HG03558 (cell line): ENCODE data around the gene MLX.

Experiments used
- ATAC-seq: cut with Tn5 transposase; IDR thresholded peaks from one replicate; pipeline ENCODE4 v1.9.1; 2021; ENCODE audit warnings: moderate number of reproducible peaks; ENCODE audit not compliant: unreplicated experiment; ENCODE audit errors: extremely low read depth

The MLX gene, protein sequence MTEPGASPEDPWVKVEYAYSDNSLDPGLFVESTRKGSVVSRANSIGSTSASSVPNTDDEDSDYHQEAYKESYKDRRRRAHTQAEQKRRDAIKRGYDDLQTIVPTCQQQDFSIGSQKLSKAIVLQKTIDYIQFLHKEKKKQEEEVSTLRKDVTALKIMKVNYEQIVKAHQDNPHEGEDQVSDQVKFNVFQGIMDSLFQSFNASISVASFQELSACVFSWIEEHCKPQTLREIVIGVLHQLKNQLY

GRCh38 chr17:42566883-42567573 is at the start of gene MLX:
MLX (plus strand) TSS chr17:42567100; CDS start chr17:42567125, 25 bp downstream.
- no peak for ATAC-seq

GRCh38 chr17:42517516-42517915 is 49.4 kb upstream of the MLX start:
- no peak for ATAC-seq

- ATAC-seq, result no peak
Observed at GRCh38 chr17:42518046-42518754, 48.7 kb upstream of the MLX start.

DNA sequence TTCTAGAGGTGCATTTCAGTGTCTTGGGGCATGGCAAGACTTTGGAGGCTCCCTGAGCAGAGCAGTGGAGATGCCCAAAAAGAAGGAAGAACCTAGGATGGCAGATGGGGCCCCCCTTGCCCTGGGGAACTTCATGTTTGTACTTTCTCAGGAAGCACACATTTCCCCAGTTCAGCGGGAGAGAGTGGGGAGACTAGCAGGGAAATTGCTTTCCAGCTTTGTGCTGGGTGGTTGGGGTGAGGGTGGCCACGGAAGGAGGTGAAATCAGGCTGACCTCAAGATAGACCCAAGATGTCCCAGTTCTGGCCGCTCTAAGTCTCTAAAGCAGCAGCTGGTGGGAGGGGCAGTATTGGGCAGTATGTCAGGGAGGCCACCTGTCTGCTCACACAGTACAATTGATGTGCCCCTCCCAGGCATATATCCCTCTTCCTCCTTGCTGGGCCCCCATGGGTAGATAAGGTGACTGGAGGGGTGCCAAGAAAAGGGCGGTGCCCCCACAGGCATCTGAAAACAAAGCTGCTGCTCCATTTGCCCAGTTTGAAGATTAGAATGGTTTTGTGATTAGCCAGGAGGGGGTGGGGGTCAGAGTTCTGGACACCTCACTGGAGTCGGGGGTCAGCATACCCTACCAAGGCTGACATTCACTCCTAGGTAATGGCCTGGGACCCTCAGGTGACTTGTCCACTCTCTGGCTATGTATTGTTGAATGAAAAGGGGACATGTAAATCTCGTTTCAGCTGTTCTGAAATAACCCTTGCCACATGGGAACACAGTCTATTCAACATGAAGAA is 48.0 kb upstream of the MLX start:
- no peak for ATAC-seq

- no peak for ATAC-seq
Observed at GRCh38 chr17:42519546-42520491, 47.1 kb upstream of the MLX start.

GRCh38 chr17:42520540-42520951 is 46.4 kb upstream of the MLX start:
- no peak for ATAC-seq

GRCh38 chr17:42521036-42521435 is 45.9 kb upstream of the MLX start:
- no peak for ATAC-seq

DNA sequence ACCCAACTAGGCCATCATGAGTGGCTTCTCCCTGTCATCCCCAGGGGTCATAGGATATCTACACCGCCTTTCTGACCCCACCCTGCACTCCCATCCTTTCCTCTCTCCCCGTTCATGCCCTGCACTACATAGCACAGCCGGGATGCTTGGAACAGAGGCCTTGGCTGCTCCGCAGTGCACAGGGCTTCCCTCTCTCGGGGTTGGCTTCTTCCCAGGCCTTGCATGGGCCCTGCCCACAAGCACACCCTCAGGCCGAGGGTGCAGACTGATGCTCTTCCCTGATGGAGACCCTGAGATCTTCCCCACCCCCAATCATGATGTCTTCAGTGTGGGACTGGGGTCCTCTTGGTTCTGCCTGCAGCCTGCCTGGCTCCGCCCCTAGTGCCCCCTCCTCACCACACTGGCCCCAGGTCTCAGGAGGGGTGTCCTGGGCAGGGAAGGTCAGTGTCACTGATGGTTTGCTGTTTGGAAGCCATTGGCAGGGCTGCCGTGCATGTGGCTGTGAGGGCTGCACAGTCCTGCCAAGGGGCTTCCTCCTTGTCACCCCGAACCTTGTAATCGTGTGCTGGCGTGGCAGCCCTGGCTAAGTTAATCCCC is 45.1 kb upstream of the MLX start:
- ATAC-seq, result no peak

- ATAC-seq, result no peak
Observed at GRCh38 chr17:42522263-42522790, 44.6 kb upstream of the MLX start.

GRCh38 chr17:42522798-42523278 is 44.1 kb upstream of the MLX start:
- ATAC-seq, result no peak

- no peak for ATAC-seq
Observed at GRCh38 chr17:42525221-42525620, 41.7 kb upstream of the MLX start.

GRCh38 chr17:42526031-42526444 is 40.9 kb upstream of the MLX start:
- no peak for ATAC-seq

GRCh38 chr17:42527932-42528331 is 39.0 kb upstream of the MLX start:
- no peak for ATAC-seq

GRCh38 chr17:42529061-42529460 is 37.8 kb upstream of the MLX start:
- no peak for ATAC-seq

GRCh38 chr17:42530952-42531454 is 35.9 kb upstream of the MLX start:
- no peak for ATAC-seq

DNA sequence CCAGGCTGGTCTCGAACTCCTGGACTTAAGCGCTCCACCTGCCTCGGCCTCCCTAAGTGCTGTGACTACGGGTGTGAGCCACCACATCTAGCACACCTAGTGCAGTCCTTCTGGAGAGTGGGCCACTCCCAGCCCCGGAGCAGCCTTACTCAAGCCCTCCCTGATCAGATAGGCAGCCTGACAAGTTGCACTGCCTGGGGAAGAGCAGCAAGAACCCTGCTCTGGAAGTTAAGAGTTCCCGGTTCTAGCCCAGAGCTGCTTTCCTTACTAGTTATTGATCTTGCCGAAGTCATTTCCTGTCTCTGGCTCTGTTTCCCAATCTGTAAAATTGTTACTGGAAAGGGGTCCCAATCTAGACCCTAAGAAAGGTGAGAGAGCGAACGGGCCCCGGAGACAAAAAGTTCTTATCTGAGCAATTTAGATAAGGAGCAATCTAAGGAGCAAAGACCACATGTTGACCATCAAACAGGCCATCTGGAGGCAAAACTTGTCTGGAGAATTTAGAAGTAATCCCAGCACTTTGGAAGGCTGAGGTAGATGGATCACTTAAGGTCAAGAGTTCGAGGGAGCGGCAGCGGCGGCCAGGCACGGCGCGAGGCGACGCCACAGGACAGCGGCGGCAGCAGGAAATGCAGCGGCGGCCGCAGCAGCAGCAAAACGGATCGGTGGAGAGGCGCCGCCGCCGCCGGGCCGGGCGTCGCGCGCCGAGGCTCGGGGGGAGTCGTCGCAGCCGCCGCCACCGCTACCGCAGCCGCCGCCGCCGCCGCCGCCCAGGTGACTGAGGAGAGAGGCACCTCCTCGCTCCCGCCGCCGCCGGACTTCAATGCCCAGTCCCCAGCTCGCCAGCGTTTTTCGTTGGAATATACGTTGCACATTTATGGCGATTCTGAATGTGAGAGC is 35.2 kb upstream of the MLX start:
- no peak for ATAC-seq
